ENCODE data around the gene ABI3BP. TPM values are rescaled to one million over a fixed set of nuclear protein-coding genes. Genes with fewer than 3 reads are reported as not detected.
A peak's percentile ranks its signal among the peaks of the same experiment; 100 is the strongest.

Gene ABI3BP
- total RNA-seq, 1 donor from 2014 or later, result 207 TPM

- DNase-seq, result no peak
- Histone ChIP-seq H3K9me3 (no peaks in the 10 kb centered on the region), H3K4me1 (no peaks in the 10 kb centered on the region), H3K36me3 (peaks cover 6% of the 10 kb centered on the region), H3K27me3 (no peaks in the 10 kb centered on the region), H3K27ac (no peak overlapping the region), H3K4me3 (no peak overlapping the region)
- peak; percentile 28 for ATAC-seq
- intact Hi-C loops (cut with DNase I), result no loop called here
- TF ChIP-seq CTCF (IDR thresholded peaks at IDR 0.05), result no peak
Measured at GRCh38 chr3:100776097-100776729, 217.0 kb downstream of the ABI3BP start.

DNA sequence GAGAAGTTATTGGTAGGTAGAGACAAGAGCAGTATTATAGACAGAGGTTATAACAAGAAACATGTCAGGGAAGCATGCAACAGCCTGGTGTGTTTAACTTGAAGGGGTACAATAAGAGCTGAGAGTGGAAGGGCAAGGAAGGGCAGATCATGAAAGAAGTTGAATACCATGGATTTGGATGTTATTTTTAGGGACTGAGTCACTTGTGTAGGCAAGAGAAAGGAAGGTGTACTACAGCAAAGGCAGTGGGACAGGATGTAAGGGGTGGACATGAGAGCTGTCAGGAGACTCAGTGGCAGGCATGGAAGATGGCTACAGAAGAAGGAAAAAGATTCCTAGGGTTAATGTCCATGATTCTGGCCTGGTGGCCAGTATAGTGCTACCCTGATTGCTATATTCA, 217.6 kb downstream of the ABI3BP start:
- H3K4me3 ChIP-seq, result no peak overlapping the region
- DNase-seq (no peak), ATAC-seq (no peak)
- no peak overlapping the region for H3K27ac ChIP-seq
- no peaks in the 10 kb centered on the region for H3K9me3 ChIP-seq
- peaks cover 6% of the 10 kb centered on the region for H3K36me3 ChIP-seq
- no peaks in the 10 kb centered on the region for H3K4me1 ChIP-seq
- no peak for TF ChIP-seq CTCF (IDR thresholded peaks at IDR 0.05)
- no peaks in the 10 kb centered on the region for H3K27me3 ChIP-seq
- intact Hi-C loops (cut with DNase I), result no loop called here

GRCh38 chr3:100775226-100775625, 218.0 kb downstream of the ABI3BP start:
- Histone ChIP-seq H3K27me3 (no peaks in the 10 kb centered on the region), H3K4me1 (no peaks in the 10 kb centered on the region), H3K4me3 (no peak overlapping the region), H3K27ac (no peak overlapping the region), H3K36me3 (peaks cover 6% of the 10 kb centered on the region), H3K9me3 (no peaks in the 10 kb centered on the region)
- TF ChIP-seq CTCF (IDR thresholded peaks at IDR 0.05), result no peak
- intact Hi-C loops (cut with DNase I), result no loop called here
- no peak for ATAC-seq
- no peak for DNase-seq

DNA sequence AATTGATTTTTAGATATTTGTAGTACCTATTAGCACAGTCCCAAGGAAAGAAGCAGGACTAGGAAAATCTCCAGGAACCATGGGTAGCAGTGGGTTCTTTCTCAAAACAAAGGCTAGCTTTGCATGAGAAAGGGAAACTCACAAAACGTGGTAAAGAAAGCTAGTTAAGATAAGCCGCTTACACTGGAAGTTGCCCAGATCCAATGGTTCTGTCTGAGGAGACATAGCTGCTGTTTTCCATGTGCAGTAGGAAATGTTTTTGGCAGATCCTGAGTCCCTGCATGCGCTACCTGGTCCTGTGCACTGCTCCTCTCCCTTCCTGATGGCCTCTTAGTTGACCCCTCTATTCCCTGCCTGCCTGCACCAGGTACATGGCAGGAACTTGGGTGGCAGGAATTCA, 223.5 kb downstream of the ABI3BP start:
- intact Hi-C loops (cut with DNase I), result no loop called here
- H3K4me1 ChIP-seq, result no peaks in the 10 kb centered on the region
- ATAC-seq (no peak), DNase-seq (no peak)
- no peak overlapping the region for H3K27ac ChIP-seq
- H3K4me3 ChIP-seq, result no peak overlapping the region
- H3K36me3 ChIP-seq, result no peaks in the 10 kb centered on the region
- H3K27me3 ChIP-seq, result no peaks in the 10 kb centered on the region
- no peaks in the 10 kb centered on the region for H3K9me3 ChIP-seq
- no peak for TF ChIP-seq CTCF (IDR thresholded peaks at IDR 0.05)

GRCh38 chr3:100766069-100766468, 227.2 kb downstream of the ABI3BP start:
- ATAC-seq, result no peak
- H3K36me3 ChIP-seq, result no peaks in the 10 kb centered on the region
- no peak for TF ChIP-seq CTCF (IDR thresholded peaks at IDR 0.05)
- H3K27me3 ChIP-seq, result no peaks in the 10 kb centered on the region
- DNase-seq, result no peak
- no peak overlapping the region for H3K27ac ChIP-seq
- intact Hi-C loops (cut with DNase I), result no loop called here
- no peak overlapping the region for H3K4me3 ChIP-seq
- no peaks in the 10 kb centered on the region for H3K4me1 ChIP-seq
- H3K9me3 ChIP-seq, result no peaks in the 10 kb centered on the region

Data from upper lobe of right lung (tissue), 1 donor.